Fibroblast of lung (primary cell): ENCODE measurements around the gene PLEKHA8. TPM values are rescaled to one million over a fixed set of nuclear protein-coding genes. Genes with fewer than 3 reads are reported as not detected.

ENCODE experiments used
- DNase-seq, 2 donors: peaks; one replicate each; pipeline versions ENCODE4 v3.0.0 to v3.0.0-alpha.2; 2010; ENCODE audit warnings: low read depth in 2 of 2
- H2AFZ ChIP-seq: 2 replicates; pipeline ENCODE4 v1.5.1; 2012; ENCODE audit warnings: low read length, control low read depth, inconsistent platforms
- H3K27ac ChIP-seq: 2 replicates; pipeline ENCODE4 v1.5.1; 2011; ENCODE audit warnings: low read length, control low read depth; ENCODE audit not compliant: insufficient read depth
- H3K27me3 ChIP-seq: 2 replicates; pipeline ENCODE4 v1.5.1; 2011; ENCODE audit warnings: mild to moderate bottlenecking, low read length; ENCODE audit not compliant: control insufficient read depth, insufficient read depth
- H3K36me3 ChIP-seq: 2 replicates; pipeline ENCODE4 v1.5.1; 2011; ENCODE audit warnings: low read length; ENCODE audit not compliant: control insufficient read depth, insufficient read depth
- H3K4me1 ChIP-seq: 2 replicates; pipeline ENCODE4 v1.5.1; 2011; ENCODE audit warnings: low read length; ENCODE audit not compliant: control insufficient read depth, insufficient read depth; ENCODE audit errors: extremely low read depth
- H3K4me2 ChIP-seq: 2 replicates; pipeline ENCODE4 v1.5.1; 2011; ENCODE audit warnings: low read length, control low read depth; ENCODE audit not compliant: insufficient read depth; ENCODE audit errors: extremely low read depth
- H3K4me3 ChIP-seq, 4 experiments: fragments of 200-600 bp in 1 of 4; sonication (generic) in 1 of 4; replicated peaks in 1 of 4; 2 replicates each; pipeline ENCODE4 v1.5.1; 2011 to 2016; ENCODE audit warnings: low read length in 4 of 4, low read depth in 3 of 4, mild to moderate bottlenecking in 3 of 4, control low read depth in 2 of 4, inconsistent platforms in 1 of 4, mixed read lengths in 1 of 4; ENCODE audit not compliant: insufficient read depth in 1 of 4; ENCODE audit errors: control extremely low read depth in 1 of 4
- H3K79me2 ChIP-seq: 2 replicates; pipeline ENCODE4 v1.5.1; 2012; ENCODE audit warnings: mild to moderate bottlenecking, low read length, inconsistent platforms; ENCODE audit not compliant: control insufficient read depth, insufficient read depth
- H3K9ac ChIP-seq: 2 replicates; pipeline ENCODE4 v1.5.1; 2011; ENCODE audit warnings: mild to moderate bottlenecking, low read length, control low read depth; ENCODE audit not compliant: insufficient read depth
- H3K9me3 ChIP-seq: 2 replicates; pipeline ENCODE4 v1.5.1; 2012; ENCODE audit warnings: low read depth, low read length; ENCODE audit not compliant: control insufficient read depth, insufficient read depth
- H4K20me1 ChIP-seq: 2 replicates; pipeline ENCODE4 v1.5.1; 2011; ENCODE audit warnings: low read length; ENCODE audit not compliant: control insufficient read depth, insufficient read depth; ENCODE audit errors: extremely low read depth
- EZH2 ChIP-seq: IDR thresholded peaks from 2 replicates; pipeline ENCODE4 v1.5.1; 2012; ENCODE audit warnings: low read length, control low read depth, mild to moderate bottlenecking; ENCODE audit errors: missing control alignments
- polyA minus RNA-seq: library from RNA; depleted of rRNA, polyadenylated mRNA; stranded (reverse); fragments of >200 nt; gene quantifications from 2 replicates; pipeline ENCODE4 v1.2.3, GENCODE V29; 2011; ENCODE audit warnings: low replicate concordance
- polyA plus RNA-seq, 2 donors: library from polyadenylated mRNA; depleted of rRNA in 1 of 2; stranded (reverse) in 1 of 2; unstranded in 1 of 2; fragments of >200 nt; gene quantifications; 2 replicates each; pipeline ENCODE4 v1.2.1, GENCODE V29; 2011 to 2012; ENCODE audit warnings: missing spikeins in 1 of 2
- total RNA-seq: library from RNA; depleted of rRNA; stranded (reverse); fragments of >200 nt; gene quantifications from 2 replicates; pipeline ENCODE4 v1.2.1, GENCODE V29; 2014
- TF ChIP-seq, protein P1 (sequence below), 2 donors: IDR thresholded peaks in 1 of 2; conservative IDR thresholded peaks in 1 of 2; 1 replicate in 1 of 2; 2 replicates in 1 of 2; pipeline ENCODE4 v1.5.1; 2011 to 2012; ENCODE audit warnings: low read length in 2 of 2, control low read depth in 1 of 2, inconsistent platforms in 1 of 2, low read depth in 1 of 2, mild to moderate bottlenecking in 1 of 2

PLEKHA8 gene, protein sequence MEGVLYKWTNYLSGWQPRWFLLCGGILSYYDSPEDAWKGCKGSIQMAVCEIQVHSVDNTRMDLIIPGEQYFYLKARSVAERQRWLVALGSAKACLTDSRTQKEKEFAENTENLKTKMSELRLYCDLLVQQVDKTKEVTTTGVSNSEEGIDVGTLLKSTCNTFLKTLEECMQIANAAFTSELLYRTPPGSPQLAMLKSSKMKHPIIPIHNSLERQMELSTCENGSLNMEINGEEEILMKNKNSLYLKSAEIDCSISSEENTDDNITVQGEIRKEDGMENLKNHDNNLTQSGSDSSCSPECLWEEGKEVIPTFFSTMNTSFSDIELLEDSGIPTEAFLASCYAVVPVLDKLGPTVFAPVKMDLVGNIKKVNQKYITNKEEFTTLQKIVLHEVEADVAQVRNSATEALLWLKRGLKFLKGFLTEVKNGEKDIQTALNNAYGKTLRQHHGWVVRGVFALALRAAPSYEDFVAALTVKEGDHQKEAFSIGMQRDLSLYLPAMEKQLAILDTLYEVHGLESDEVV
- total RNA-seq (13.4 and 15.5 TPM in 2 replicates), polyA plus RNA-seq (6.9 and 9.5 TPM in 2 replicates), polyA minus RNA-seq (2.5 and 3.6 TPM in 2 replicates)
- polyA plus RNA-seq (2012), result 6.4 and 7.2 TPM in 2 replicates

DNA sequence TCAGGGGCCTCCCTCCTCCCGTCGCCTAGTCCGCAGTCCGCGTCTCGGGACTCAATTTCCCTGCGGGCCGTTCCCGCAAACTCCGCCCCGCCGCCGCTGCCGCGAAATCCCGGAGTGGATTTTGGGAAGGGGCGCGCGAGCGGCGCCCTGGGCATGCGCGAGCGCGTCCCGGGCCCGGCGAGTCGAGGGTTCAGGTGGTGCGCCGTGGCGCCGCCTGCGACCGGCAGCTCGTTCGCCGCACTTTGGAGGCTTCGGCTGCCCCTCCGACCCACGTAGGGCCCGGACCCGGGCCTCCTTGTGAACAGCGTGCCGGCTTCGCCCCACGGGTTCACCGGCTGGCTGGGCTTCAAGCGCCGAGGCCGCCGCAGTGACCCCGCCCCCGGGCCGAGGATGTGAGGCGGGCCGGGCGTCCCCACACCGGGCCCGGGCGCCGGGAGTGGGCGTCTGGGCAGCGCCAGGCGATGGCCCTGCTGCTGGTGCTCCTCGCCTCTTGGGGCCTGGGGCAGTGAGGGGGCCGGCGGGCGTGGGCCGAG is at the start of gene PLEKHA8:
Gene PLEKHA8, plus strand, starts transcription at position 197 of the 533 bp plus-strand sequence. CDS start 351 bp downstream, outside the sequence.
- Histone ChIP-seq H3K79me2 (peaks cover 37% of the 10 kb centered on the region), H3K27me3 (no peaks in the 10 kb centered on the region), H2AFZ (peak within 1 kb of the TSS; percentile 79), H4K20me1 (no peaks in the 10 kb centered on the region), H3K36me3 (no peaks in the 10 kb centered on the region), H3K4me3 (peak within 1 kb of the TSS; percentile 84 to 97 (median 85)), H3K9ac (peak within 1 kb of the TSS; percentile 69), H3K4me2 (peak within 1 kb of the TSS; percentile 89), H3K9me3 (no peaks in the 10 kb centered on the region), H3K27ac (peak within 1 kb of the TSS; percentile 53), H3K4me1 (peaks cover 14% of the 10 kb centered on the region)
- peak; percentile 82 to 86 for DNase-seq
- TF ChIP-seq EZH2, result no peak
- TF ChIP-seq, protein P1, sequence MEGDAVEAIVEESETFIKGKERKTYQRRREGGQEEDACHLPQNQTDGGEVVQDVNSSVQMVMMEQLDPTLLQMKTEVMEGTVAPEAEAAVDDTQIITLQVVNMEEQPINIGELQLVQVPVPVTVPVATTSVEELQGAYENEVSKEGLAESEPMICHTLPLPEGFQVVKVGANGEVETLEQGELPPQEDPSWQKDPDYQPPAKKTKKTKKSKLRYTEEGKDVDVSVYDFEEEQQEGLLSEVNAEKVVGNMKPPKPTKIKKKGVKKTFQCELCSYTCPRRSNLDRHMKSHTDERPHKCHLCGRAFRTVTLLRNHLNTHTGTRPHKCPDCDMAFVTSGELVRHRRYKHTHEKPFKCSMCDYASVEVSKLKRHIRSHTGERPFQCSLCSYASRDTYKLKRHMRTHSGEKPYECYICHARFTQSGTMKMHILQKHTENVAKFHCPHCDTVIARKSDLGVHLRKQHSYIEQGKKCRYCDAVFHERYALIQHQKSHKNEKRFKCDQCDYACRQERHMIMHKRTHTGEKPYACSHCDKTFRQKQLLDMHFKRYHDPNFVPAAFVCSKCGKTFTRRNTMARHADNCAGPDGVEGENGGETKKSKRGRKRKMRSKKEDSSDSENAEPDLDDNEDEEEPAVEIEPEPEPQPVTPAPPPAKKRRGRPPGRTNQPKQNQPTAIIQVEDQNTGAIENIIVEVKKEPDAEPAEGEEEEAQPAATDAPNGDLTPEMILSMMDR (conservative IDR thresholded peaks at IDR 0.05 in 1 of 2, IDR thresholded peaks at IDR 0.05 in 1 of 2; ENCODE audit: low read depth in 1 of 2, low read length in 2 of 2), result no peak

DNA sequence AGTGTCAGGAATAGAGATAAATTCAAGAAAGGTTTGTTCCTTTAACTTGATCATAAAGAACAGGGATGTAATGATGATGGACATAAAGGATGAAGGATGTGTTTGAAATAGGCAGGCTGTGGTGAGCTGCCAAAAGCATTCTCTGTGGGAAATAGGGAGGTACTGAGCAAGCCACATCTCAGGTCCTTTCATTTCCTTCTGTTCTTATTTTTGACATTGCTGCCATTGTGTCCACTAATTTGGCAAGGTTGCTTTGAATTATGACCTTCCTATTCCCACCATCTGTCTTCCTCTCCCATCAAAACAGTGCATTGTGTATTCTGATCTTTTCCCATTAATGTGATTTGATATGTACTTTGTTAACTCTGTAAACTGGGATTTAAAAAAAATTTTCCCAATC is 48.1 kb upstream of the PLEKHA8 start:
- no peak overlapping the region for H3K27ac ChIP-seq
- no peaks in the 10 kb centered on the region for H3K36me3 ChIP-seq
- DNase-seq, result no peak
- H4K20me1 ChIP-seq, result no peaks in the 10 kb centered on the region
- no peak overlapping the region for H3K4me2 ChIP-seq
- H3K79me2 ChIP-seq, result peaks cover 67% of the 10 kb centered on the region
- no peak for TF ChIP-seq EZH2
- TF ChIP-seq, protein P1 (conservative IDR thresholded peaks at IDR 0.05 in 1 of 2, IDR thresholded peaks at IDR 0.05 in 1 of 2; ENCODE audit: low read depth in 1 of 2, low read length in 2 of 2), result no peak
- H3K27me3 ChIP-seq, result no peaks in the 10 kb centered on the region
- H3K9ac ChIP-seq, result no peak overlapping the region
- peaks cover 4% of the 10 kb centered on the region for H3K4me1 ChIP-seq
- H3K9me3 ChIP-seq, result no peaks in the 10 kb centered on the region
- H3K4me3 ChIP-seq, result no peak overlapping the region
- no peak overlapping the region for H2AFZ ChIP-seq

DNA sequence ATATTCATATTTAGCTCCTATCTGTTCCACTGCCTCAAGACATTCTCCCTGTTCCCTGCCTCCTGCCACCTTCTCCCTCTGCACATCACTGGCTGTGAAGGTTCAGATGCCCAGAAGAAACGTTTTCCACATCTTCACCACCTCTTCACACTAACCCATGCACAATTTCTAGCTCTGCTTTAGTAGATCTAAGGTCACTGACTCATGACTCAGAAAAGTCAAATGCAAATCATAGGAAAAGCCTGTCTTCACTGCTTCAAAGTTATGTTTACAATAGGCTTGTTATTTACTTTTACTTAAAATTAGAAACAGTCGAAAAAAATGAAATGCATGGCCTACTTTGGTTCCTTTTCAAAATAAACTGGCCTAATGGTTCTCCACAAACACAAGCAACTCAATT is 41.1 kb upstream of the PLEKHA8 start:
- Histone ChIP-seq H3K9ac (no peak overlapping the region), H3K4me3 (peak overlapping the region in 3 of 4 experiments; percentile 37 to 97 (median 78)), H3K4me2 (peak overlapping the region; percentile 97), H3K36me3 (no peaks in the 10 kb centered on the region), H3K27me3 (no peaks in the 10 kb centered on the region), H3K4me1 (peaks cover 12% of the 10 kb centered on the region), H3K79me2 (peaks cover 55% of the 10 kb centered on the region), H3K27ac (peak overlapping the region; percentile 93), H2AFZ (no peak overlapping the region), H4K20me1 (no peaks in the 10 kb centered on the region), H3K9me3 (no peaks in the 10 kb centered on the region)
- peak in 1 of 2 donors; percentile 67 for DNase-seq
- TF ChIP-seq, protein P1 (conservative IDR thresholded peaks at IDR 0.05 in 1 of 2, IDR thresholded peaks at IDR 0.05 in 1 of 2; ENCODE audit: low read depth in 1 of 2, low read length in 2 of 2), result no peak
- TF ChIP-seq EZH2, result no peak
